Thyroid gland (tissue), 4 donors: ENCODE data around the gene PHACTR1.

Experiments
- POLR2A ChIP-seq, 2 donors: fragments of 450-650 bp; IDR thresholded peaks; one replicate each; pipeline ENCODE4 v1.6.1; 2017; ENCODE audit warnings: antibody characterized with exemption in 2 of 2, mild to moderate bottlenecking in 2 of 2, moderate library complexity in 1 of 2
- TF ChIP-seq, protein P1 (sequence below), 6 experiments: fragments of 200-600 bp in 3 of 6; fragments of 450-650 bp in 3 of 6; sonication (generic) in 3 of 6; IDR thresholded peaks; one replicate each; pipeline ENCODE4 v1.5.1; 2016 to 2019; ENCODE audit warnings: antibody characterized with exemption in 6 of 6, mild to moderate bottlenecking in 2 of 6, inconsistent platforms in 1 of 6, moderate library complexity in 1 of 6

DNA sequence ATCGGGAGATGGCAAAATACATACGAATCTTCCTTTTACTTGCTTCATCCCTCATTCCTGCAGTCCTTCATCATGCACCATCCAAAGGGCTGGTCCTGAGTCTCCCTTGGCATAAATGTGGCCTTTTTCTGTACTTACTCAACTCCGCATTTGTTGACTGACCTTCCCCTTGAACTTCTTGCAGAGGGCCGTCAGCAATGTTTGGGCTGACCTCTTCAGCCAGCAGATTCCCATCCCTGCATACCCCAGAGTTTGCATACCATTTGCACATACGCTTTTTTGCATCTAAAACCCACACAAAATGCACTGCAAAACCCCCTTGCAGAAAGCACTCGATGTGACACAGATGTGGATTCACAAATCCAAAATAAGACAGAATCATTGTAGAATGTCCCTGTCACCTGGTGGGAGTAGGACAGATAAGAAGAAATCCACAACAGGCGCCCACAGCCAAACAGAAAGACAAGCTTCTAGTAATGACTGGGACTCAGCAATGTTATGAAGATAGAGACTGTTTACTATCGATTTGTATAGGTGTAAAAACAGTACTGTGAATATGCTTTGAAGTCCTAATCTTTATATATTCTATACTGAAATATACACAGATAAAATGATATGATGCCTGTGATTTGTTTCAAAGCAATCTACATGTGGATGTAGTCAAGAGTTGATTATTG, 566.0 kb downstream of the PHACTR1 start:
- TF ChIP-seq, protein P1, sequence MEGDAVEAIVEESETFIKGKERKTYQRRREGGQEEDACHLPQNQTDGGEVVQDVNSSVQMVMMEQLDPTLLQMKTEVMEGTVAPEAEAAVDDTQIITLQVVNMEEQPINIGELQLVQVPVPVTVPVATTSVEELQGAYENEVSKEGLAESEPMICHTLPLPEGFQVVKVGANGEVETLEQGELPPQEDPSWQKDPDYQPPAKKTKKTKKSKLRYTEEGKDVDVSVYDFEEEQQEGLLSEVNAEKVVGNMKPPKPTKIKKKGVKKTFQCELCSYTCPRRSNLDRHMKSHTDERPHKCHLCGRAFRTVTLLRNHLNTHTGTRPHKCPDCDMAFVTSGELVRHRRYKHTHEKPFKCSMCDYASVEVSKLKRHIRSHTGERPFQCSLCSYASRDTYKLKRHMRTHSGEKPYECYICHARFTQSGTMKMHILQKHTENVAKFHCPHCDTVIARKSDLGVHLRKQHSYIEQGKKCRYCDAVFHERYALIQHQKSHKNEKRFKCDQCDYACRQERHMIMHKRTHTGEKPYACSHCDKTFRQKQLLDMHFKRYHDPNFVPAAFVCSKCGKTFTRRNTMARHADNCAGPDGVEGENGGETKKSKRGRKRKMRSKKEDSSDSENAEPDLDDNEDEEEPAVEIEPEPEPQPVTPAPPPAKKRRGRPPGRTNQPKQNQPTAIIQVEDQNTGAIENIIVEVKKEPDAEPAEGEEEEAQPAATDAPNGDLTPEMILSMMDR (IDR thresholded peaks at IDR 0.05) = no peak
- no peak for TF ChIP-seq POLR2A (IDR thresholded peaks at IDR 0.05)
